Kidney (tissue), 11 donors: ENCODE data around the gene GOLGA6L25. TPM values are rescaled to one million over a fixed set of nuclear protein-coding genes. Genes with fewer than 3 reads are reported as not detected.
"Not testable (repeated sequence)": the region's sequence is repeated elsewhere in the genome, so short reads cannot be mapped to it uniquely, and the experiment has no call there.

ENCODE experiments used
- DNase-seq, 5 donors: peaks; one replicate each; pipeline ENCODE4 v3.0.0-alpha.2; 2013 to 2020
- FAIRE-seq: peaks from 2 replicates; lab custom pipeline; 2012; peaks lifted over from hg19 to GRCh38; lab: Jason Lieb, UNC
- H3K27ac ChIP-seq, 2 donors: one replicate each; pipeline ENCODE4 v1.7.0; 2013; ENCODE audit warnings: low read depth in 2 of 2, low read length in 2 of 2, inconsistent platforms in 1 of 2
- H3K27me3 ChIP-seq: one replicate; pipeline ENCODE4 v1.7.1; 2013; ENCODE audit warnings: low read length, inconsistent platforms; ENCODE audit not compliant: control insufficient read depth, insufficient read depth
- H3K36me3 ChIP-seq, 3 donors: one replicate each; pipeline versions ENCODE4 v1.7.0 to v1.7.1; 2013; ENCODE audit warnings: low read length in 3 of 3, control low read depth in 1 of 3, inconsistent platforms in 1 of 3; ENCODE audit not compliant: insufficient read depth in 3 of 3, control insufficient read depth in 2 of 3
- H3K4me1 ChIP-seq, 3 donors: one replicate each; pipeline versions ENCODE4 v1.7.0 to v1.7.1; 2013; ENCODE audit warnings: low read length in 3 of 3, inconsistent platforms in 1 of 3, low read depth in 1 of 3; ENCODE audit not compliant: control insufficient read depth in 2 of 3, insufficient read depth in 2 of 3
- H3K4me3 ChIP-seq, 3 donors: one replicate each; pipeline versions ENCODE4 v1.7.0 to v1.8.1; 2013; ENCODE audit warnings: low read length in 3 of 3, control low read depth in 1 of 3, inconsistent platforms in 1 of 3
- H3K9ac ChIP-seq, 3 donors: one replicate each; pipeline versions ENCODE4 v1.7.0 to v1.7.1; 2013; ENCODE audit warnings: low read length in 3 of 3, control low read depth in 1 of 3, inconsistent platforms in 1 of 3
- H3K9me3 ChIP-seq, 3 donors: one replicate each; pipeline versions ENCODE4 v1.7.0 to v1.7.1; 2013; ENCODE audit warnings: low read length in 3 of 3, control low read depth in 1 of 3, inconsistent platforms in 1 of 3; ENCODE audit not compliant: control insufficient read depth in 2 of 3, insufficient read depth in 1 of 3
- intact Hi-C: fragments of 100-400 bp; cut with DNase I; formaldehyde crosslinking; loops from one replicate; pipeline ENCODE4 v1.11.1; 2022
- polyA plus RNA-seq: library from polyadenylated mRNA; stranded (reverse); fragments of 350-450 nt; fragmentation: Illumina TruSeq; extraction: RNeasy Lipid Tissue Mini Kit (QIAGEN cat#74804); gene quantifications from one replicate; pipeline ENCODE4 v1.2.3, GENCODE V29; 2014; ENCODE audit warnings: low read depth, low replicate concordance; ENCODE audit not compliant: insufficient read depth
- total RNA-seq: library from RNA; stranded (reverse); fragmentation: NEBNext Ultra II Directional; extraction: Animal tissue kit (Norgen Biotek cat#: 25700); gene quantifications from one replicate; pipeline ENCODE4 v1.2.1, GENCODE V29; 2021
- donor health status: control.
- donor health status: control.
- donor health status: DM: yes; HTN: yes; CAD: no.
- donor health status: Normal renal cell carcinoma (clear cell type).

GOLGA6L25 gene
- total and polyA plus RNA-seq, 2 donors from 2014 or later, result not detected

DNA sequence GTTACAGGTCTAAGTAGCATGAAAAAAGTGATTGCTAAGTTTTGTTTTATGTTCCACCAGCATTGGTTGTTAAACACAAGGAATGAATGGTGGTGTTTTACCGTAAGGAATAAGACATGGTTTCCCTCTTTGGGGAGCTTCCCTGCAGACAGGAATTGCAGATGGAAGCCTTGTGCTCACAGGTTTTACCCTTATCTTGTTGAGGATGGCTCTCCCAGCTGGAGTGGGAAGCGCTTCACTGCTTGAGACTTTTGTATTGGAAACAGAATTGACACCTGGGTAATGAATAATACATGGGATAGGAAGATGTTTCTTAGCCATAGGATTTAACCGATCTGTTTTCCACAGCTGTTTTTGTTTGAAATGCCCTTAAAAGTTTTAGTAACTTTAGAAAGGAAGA, 39.0 kb downstream of the GOLGA6L25 start:
- H3K9ac ChIP-seq, H3K27ac ChIP-seq, FAIRE-seq, H3K4me1 ChIP-seq, H3K36me3 ChIP-seq, DNase-seq, intact Hi-C loops, H3K4me3 ChIP-seq, H3K27me3 ChIP-seq, H3K9me3 ChIP-seq: not testable (repeated sequence)

- DNase-seq, H3K9me3 ChIP-seq, H3K27ac ChIP-seq, H3K27me3 ChIP-seq, intact Hi-C loops, H3K4me3 ChIP-seq, H3K4me1 ChIP-seq, H3K36me3 ChIP-seq, H3K9ac ChIP-seq, FAIRE-seq: not testable (repeated sequence)
Measured at GRCh38 chr15:28593424-28594129, 40.2 kb downstream of the GOLGA6L25 start.

- H3K4me1 ChIP-seq, intact Hi-C loops, H3K9ac ChIP-seq, H3K27ac ChIP-seq, DNase-seq, FAIRE-seq, H3K27me3 ChIP-seq, H3K9me3 ChIP-seq, H3K36me3 ChIP-seq, H3K4me3 ChIP-seq: not testable (repeated sequence)
Measured at GRCh38 chr15:28597471-28597870, 44.1 kb downstream of the GOLGA6L25 start.

GRCh38 chr15:28598209-28598608, 44.8 kb downstream of the GOLGA6L25 start:
- H3K9ac ChIP-seq, H3K9me3 ChIP-seq, H3K27ac ChIP-seq, H3K36me3 ChIP-seq, H3K4me3 ChIP-seq, intact Hi-C loops, H3K4me1 ChIP-seq, FAIRE-seq, DNase-seq, H3K27me3 ChIP-seq: not testable (repeated sequence)

DNA sequence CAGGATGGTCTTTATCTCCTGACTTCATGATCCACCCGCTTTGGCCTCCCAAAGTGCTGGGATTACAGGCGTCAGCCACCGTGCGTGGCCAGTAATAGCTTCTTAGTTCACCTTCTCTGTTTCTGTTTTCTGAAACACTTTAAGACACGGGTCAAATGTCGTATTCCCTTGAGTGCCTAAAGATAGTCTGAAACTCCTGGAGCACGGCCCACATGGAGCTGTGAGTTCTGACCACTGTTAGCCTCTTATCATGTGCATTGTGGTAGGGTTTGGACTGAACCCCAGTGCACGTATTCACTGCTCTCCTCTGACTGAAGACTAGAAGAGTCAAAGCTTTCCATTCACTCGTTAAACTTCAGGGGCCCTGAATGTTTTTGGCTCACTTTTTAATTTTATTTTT, 48.8 kb downstream of the GOLGA6L25 start:
- H3K4me3 ChIP-seq, H3K27me3 ChIP-seq, DNase-seq, H3K9me3 ChIP-seq, H3K4me1 ChIP-seq, FAIRE-seq, intact Hi-C loops, H3K27ac ChIP-seq, H3K9ac ChIP-seq, H3K36me3 ChIP-seq: not testable (repeated sequence)

Other genes starting within 250 kb of the GOLGA6L25 start
- gene HERC2, start 231.4 kb upstream of the GOLGA6L25 start, total RNA-seq, result 58.4 TPM
- gene HERC2, start 231.4 kb upstream of the GOLGA6L25 start, polyA plus RNA-seq, result 17.9 TPM
- gene GOLGA6L24, start 195.5 kb upstream of the GOLGA6L25 start, total RNA-seq, result not detected
- gene GOLGA6L24, start 195.5 kb upstream of the GOLGA6L25 start, polyA plus RNA-seq, result not detected
- not detected for gene GOLGA8F, start 174.9 kb upstream of the GOLGA6L25 start, total RNA-seq
- not detected for gene GOLGA8F, start 174.9 kb upstream of the GOLGA6L25 start, polyA plus RNA-seq
- gene GOLGA8G, start 20.6 kb upstream of the GOLGA6L25 start, total RNA-seq, result not detected
- not detected for gene GOLGA8G, start 20.6 kb upstream of the GOLGA6L25 start, polyA plus RNA-seq
- 4.9 TPM for gene GOLGA8M, start 158.9 kb downstream of the GOLGA6L25 start, total RNA-seq
- 0.95 TPM for gene GOLGA8M, start 158.9 kb downstream of the GOLGA6L25 start, polyA plus RNA-seq